RWPE2 (cell line): Measurements from ENCODE around the gene CASP2.

ENCODE experiments used
- ATAC-seq: fragments of 200-7000 bp; cut with Tn5 transposase; 3 replicates; pipeline ENCODE4 v1.9.1; 2021; ENCODE audit warnings: low read depth
- DNase-seq: peaks from one replicate; pipeline ENCODE4 v3.0.0-alpha.2; 2020; ENCODE audit warnings: low spot score
- H3K27ac ChIP-seq: fragments of 450-650 bp; 2 replicates; pipeline ENCODE4 v1.5.1; 2017; ENCODE audit warnings: mild to moderate bottlenecking; ENCODE audit not compliant: poor library complexity, severe bottlenecking
- H3K27me3 ChIP-seq: fragments of 250-450 bp; sonication (Bioruptor Pico); 2 replicates; pipeline ENCODE4 v1.5.1; 2021; ENCODE audit warnings: mild to moderate bottlenecking, moderate library complexity; ENCODE audit not compliant: insufficient read depth, poor library complexity, severe bottlenecking
- H3K36me3 ChIP-seq: fragments of 250-450 bp; sonication (Bioruptor Pico); 2 replicates; pipeline ENCODE4 v1.5.1; 2020; ENCODE audit warnings: low read depth, mild to moderate bottlenecking, moderate library complexity
- H3K4me1 ChIP-seq: fragments of 250-450 bp; sonication (Bioruptor Pico); 2 replicates; pipeline ENCODE4 v1.5.1; 2021; ENCODE audit warnings: mild to moderate bottlenecking, moderate library complexity; ENCODE audit not compliant: insufficient read depth, poor library complexity, severe bottlenecking
- H3K4me3 ChIP-seq: fragments of 250-450 bp; sonication (Bioruptor Pico); 2 replicates; pipeline ENCODE4 v1.5.1; 2021; ENCODE audit warnings: mild to moderate bottlenecking, moderate library complexity; ENCODE audit not compliant: severe bottlenecking
- H3K9me3 ChIP-seq: fragments of 250-450 bp; sonication (Bioruptor Pico); 2 replicates; pipeline ENCODE4 v1.5.1; 2021; ENCODE audit warnings: mild to moderate bottlenecking, moderate library complexity; ENCODE audit not compliant: severe bottlenecking
- CTCF ChIP-seq: fragments of 450-650 bp; IDR thresholded peaks from one replicate; pipeline ENCODE4 v1.5.1; 2017; ENCODE audit warnings: mild to moderate bottlenecking, moderate library complexity; ENCODE audit not compliant: poor library complexity, severe bottlenecking

Gene CASP2

GRCh38 chr7:143287935-143288826 lies at the start of gene CASP2:
CASP2 (plus strand) TSS chr7:143288351; CDS start chr7:143288456, 105 bp downstream.
- peak; percentile 96 for DNase-seq
- TF ChIP-seq CTCF: no peak
- Histone ChIP-seq H3K27ac (peak within 1 kb of the TSS; percentile 61), H3K36me3 (peaks cover 37% of the 10 kb centered on the region), H3K4me3 (peak within 1 kb of the TSS; percentile 70), H3K9me3 (no peaks in the 10 kb centered on the region), H3K27me3 (no peaks in the 10 kb centered on the region), H3K4me1 (peaks cover 9% of the 10 kb centered on the region)
- ATAC-seq: peak; percentile 78

GRCh38 chr7:143239813-143240212 lies 48.3 kb upstream of the CASP2 start:
- Histone ChIP-seq H3K27me3 (no peaks in the 10 kb centered on the region), H3K4me3 (no peak overlapping the region), H3K9me3 (no peaks in the 10 kb centered on the region), H3K36me3 (no peaks in the 10 kb centered on the region), H3K27ac (no peak overlapping the region), H3K4me1 (peaks cover 10% of the 10 kb centered on the region)
- ATAC-seq (0 out of 3 replicates have a peak, but pooled peaks have one; percentile 32), DNase-seq (no peak)
- TF ChIP-seq CTCF: no peak

- Histone ChIP-seq H3K9me3 (no peaks in the 10 kb centered on the region), H3K27me3 (no peaks in the 10 kb centered on the region), H3K4me3 (no peak overlapping the region), H3K27ac (no peak overlapping the region), H3K36me3 (no peaks in the 10 kb centered on the region), H3K4me1 (peaks cover 17% of the 10 kb centered on the region)
- DNase-seq (no peak), ATAC-seq (peak; percentile 76)
- TF ChIP-seq CTCF: peak; percentile 97
Measured at GRCh38 chr7:143240291-143241168, 47.6 kb upstream of the CASP2 start.

GRCh38 chr7:143242306-143242705 lies 45.8 kb upstream of the CASP2 start:
- no peak for TF ChIP-seq CTCF
- no peak overlapping the region for H3K27ac ChIP-seq
- H3K4me3 ChIP-seq: no peak overlapping the region
- H3K27me3 ChIP-seq: no peaks in the 10 kb centered on the region
- H3K9me3 ChIP-seq: no peaks in the 10 kb centered on the region
- H3K36me3 ChIP-seq: no peaks in the 10 kb centered on the region
- H3K4me1 ChIP-seq: peaks cover 18% of the 10 kb centered on the region
- no peak for DNase-seq
- no peak for ATAC-seq
